ENCODE measurements around the gene LRP8. TPM values are rescaled to one million over a fixed set of nuclear protein-coding genes. Genes with fewer than 3 reads are reported as not detected.

The LRP8 gene
- total and polyA plus RNA-seq, 7 experiments from 2014 or later, result 0.64 to 45.8 (median 4.7) TPM

GRCh38 chr1:53303726-53304515, 23.9 kb downstream of the LRP8 start:
- no peaks in the 10 kb centered on the region for H3K9me3 Mint-ChIP-seq
- Histone ChIP-seq H3K4me1 (ENCODE audit: control insufficient read depth in 2 of 2, insufficient read depth in 2 of 2, low read length in 2 of 2) (no peaks in the 10 kb centered on the region), H3K4me3 (ENCODE audit: low read length) (no peak overlapping the region), H3K27ac (ENCODE audit: low read depth, low read length) (no peak overlapping the region), H3K9me3 (ENCODE audit: control insufficient read depth in 2 of 3, low read length in 3 of 3) (no peaks in the 10 kb centered on the region), H3K27me3 (ENCODE audit: control insufficient read depth in 2 of 2, insufficient read depth in 2 of 2, low read length in 2 of 2) (no peaks in the 10 kb centered on the region), H3K36me3 (ENCODE audit: control insufficient read depth in 2 of 3, insufficient read depth in 3 of 3, low read length in 3 of 3) (no peaks in the 10 kb centered on the region)
- peak overlapping the region in 1 of 9 donors; percentile 48 for H3K27ac Mint-ChIP-seq
- H3K4me1 Mint-ChIP-seq, result peaks cover 5 to 24% (median 10%) of the 10 kb centered on the region in 7 donors
- POLR2A ChIA-PET, result no interaction called here
- CTCF ChIA-PET, result no interaction called here
- DNase-seq (no peak), ATAC-seq (no peak)
- no peaks in the 10 kb centered on the region for H3K36me3 Mint-ChIP-seq
- intact Hi-C loops (cut with micrococcal nuclease), result no loop called here
- H3K4me3 Mint-ChIP-seq, result no peak overlapping the region
- H3K27me3 Mint-ChIP-seq, result no peaks in the 10 kb centered on the region

GRCh38 chr1:53303243-53303642, 24.6 kb downstream of the LRP8 start:
- intact Hi-C loops (cut with micrococcal nuclease), result no loop called here
- POLR2A ChIA-PET, result no interaction called here

GRCh38 chr1:53299233-53299632, 28.6 kb downstream of the LRP8 start:
- H3K9me3 ChIP-seq (ENCODE audit: control insufficient read depth in 2 of 3, low read length in 3 of 3), result no peaks in the 10 kb centered on the region
- ATAC-seq (no peak), DNase-seq (no peak)
- Mint-ChIP-seq H3K9me3 (no peaks in the 10 kb centered on the region), H3K27me3 (no peaks in the 10 kb centered on the region), H3K4me1 (peaks cover 6 to 31% (median 9%) of the 10 kb centered on the region in 7 donors), H3K4me3 (no peak overlapping the region), H3K27ac (no peak overlapping the region), H3K36me3 (no peaks in the 10 kb centered on the region)
- intact Hi-C loops (cut with micrococcal nuclease), result no loop called here
- no peaks in the 10 kb centered on the region for H3K27me3 ChIP-seq (ENCODE audit: control insufficient read depth in 2 of 2, insufficient read depth in 2 of 2, low read length in 2 of 2)
- ChIA-PET CTCF (no interaction called here), POLR2A (no interaction called here)
- no peak overlapping the region for H3K4me3 ChIP-seq (ENCODE audit: low read length)
- H3K36me3 ChIP-seq (ENCODE audit: control insufficient read depth in 2 of 3, insufficient read depth in 3 of 3, low read length in 3 of 3), result no peaks in the 10 kb centered on the region
- H3K27ac ChIP-seq (ENCODE audit: low read depth, low read length), result no peak overlapping the region
- H3K4me1 ChIP-seq (ENCODE audit: control insufficient read depth in 2 of 2, insufficient read depth in 2 of 2, low read length in 2 of 2), result peaks cover 0 to 10% of the 10 kb centered on the region in 2 donors

More at GRCh38 chr1:53303243-53303642, 24.6 kb downstream of the LRP8 start:
- H3K27me3 Mint-ChIP-seq, result no peaks in the 10 kb centered on the region
- no peaks in the 10 kb centered on the region for H3K9me3 Mint-ChIP-seq
- Histone ChIP-seq H3K4me3 (ENCODE audit: low read length) (no peak overlapping the region), H3K27ac (ENCODE audit: low read depth, low read length) (no peak overlapping the region), H3K4me1 (ENCODE audit: control insufficient read depth in 2 of 2, insufficient read depth in 2 of 2, low read length in 2 of 2) (no peaks in the 10 kb centered on the region), H3K9me3 (ENCODE audit: control insufficient read depth in 2 of 3, low read length in 3 of 3) (no peaks in the 10 kb centered on the region), H3K27me3 (ENCODE audit: control insufficient read depth in 2 of 2, insufficient read depth in 2 of 2, low read length in 2 of 2) (no peaks in the 10 kb centered on the region), H3K36me3 (ENCODE audit: control insufficient read depth in 2 of 3, insufficient read depth in 3 of 3, low read length in 3 of 3) (no peaks in the 10 kb centered on the region)
- no peak for DNase-seq
- H3K27ac Mint-ChIP-seq, result no peak overlapping the region
- no peak for ATAC-seq
- no peaks in the 10 kb centered on the region for H3K36me3 Mint-ChIP-seq
- H3K4me3 Mint-ChIP-seq, result no peak overlapping the region
- peaks cover 5 to 28% (median 10%) of the 10 kb centered on the region in 7 donors for H3K4me1 Mint-ChIP-seq
- CTCF ChIA-PET, result no interaction called here

GRCh38 chr1:53298045-53298637, 29.7 kb downstream of the LRP8 start:
- Histone ChIP-seq H3K36me3 (ENCODE audit: control insufficient read depth in 2 of 3, insufficient read depth in 3 of 3, low read length in 3 of 3) (no peaks in the 10 kb centered on the region), H3K4me1 (ENCODE audit: control insufficient read depth in 2 of 2, insufficient read depth in 2 of 2, low read length in 2 of 2) (peaks cover 1 to 21% of the 10 kb centered on the region in 2 donors), H3K9me3 (ENCODE audit: control insufficient read depth in 2 of 3, low read length in 3 of 3) (no peaks in the 10 kb centered on the region), H3K27ac (ENCODE audit: low read depth, low read length) (no peak overlapping the region), H3K27me3 (ENCODE audit: control insufficient read depth in 2 of 2, insufficient read depth in 2 of 2, low read length in 2 of 2) (no peaks in the 10 kb centered on the region), H3K4me3 (ENCODE audit: low read length) (no peak overlapping the region)
- Mint-ChIP-seq H3K9me3 (no peaks in the 10 kb centered on the region), H3K4me1 (peaks cover 8 to 42% (median 16%) of the 10 kb centered on the region in 7 donors), H3K27me3 (no peaks in the 10 kb centered on the region), H3K27ac (peak overlapping the region in 1 of 9 donors; percentile 70), H3K36me3 (no peaks in the 10 kb centered on the region), H3K4me3 (no peak overlapping the region)
- ChIA-PET CTCF (no interaction called here), POLR2A (no interaction called here)
- intact Hi-C loops (cut with micrococcal nuclease), result no loop called here
- no peak for ATAC-seq
- DNase-seq, result no peak

- no peaks in the 10 kb centered on the region for H3K9me3 Mint-ChIP-seq
- ATAC-seq (no peak), DNase-seq (no peak)
- H3K36me3 Mint-ChIP-seq, result no peaks in the 10 kb centered on the region
- no peaks in the 10 kb centered on the region for H3K27me3 ChIP-seq (ENCODE audit: control insufficient read depth in 2 of 2, insufficient read depth in 2 of 2, low read length in 2 of 2)
- no peak overlapping the region for H3K4me3 ChIP-seq (ENCODE audit: low read length)
- no peaks in the 10 kb centered on the region for H3K27me3 Mint-ChIP-seq
- H3K4me3 Mint-ChIP-seq, result no peak overlapping the region
- no peak overlapping the region for H3K27ac Mint-ChIP-seq
- intact Hi-C loops (cut with micrococcal nuclease), result no loop called here
- POLR2A ChIA-PET, result no interaction called here
- H3K27ac ChIP-seq (ENCODE audit: low read depth, low read length), result no peak overlapping the region
- CTCF ChIA-PET, result no interaction called here
- H3K36me3 ChIP-seq (ENCODE audit: control insufficient read depth in 2 of 3, insufficient read depth in 3 of 3, low read length in 3 of 3), result no peaks in the 10 kb centered on the region
- H3K4me1 ChIP-seq (ENCODE audit: control insufficient read depth in 2 of 2, insufficient read depth in 2 of 2, low read length in 2 of 2), result peaks cover 4 to 27% of the 10 kb centered on the region in 2 donors
- no peaks in the 10 kb centered on the region for H3K9me3 ChIP-seq (ENCODE audit: control insufficient read depth in 2 of 3, low read length in 3 of 3)
- peaks cover 8 to 52% (median 21%) of the 10 kb centered on the region in 7 donors for H3K4me1 Mint-ChIP-seq
Observed at GRCh38 chr1:53297195-53297594, 30.7 kb downstream of the LRP8 start.

- Mint-ChIP-seq H3K4me3 (no peak overlapping the region), H3K36me3 (no peaks in the 10 kb centered on the region), H3K4me1 (peaks cover 8 to 56% (median 21%) of the 10 kb centered on the region in 7 donors), H3K9me3 (no peaks in the 10 kb centered on the region), H3K27ac (peak overlapping the region in 1 of 9 donors; percentile 51), H3K27me3 (no peaks in the 10 kb centered on the region)
- H3K27ac ChIP-seq (ENCODE audit: low read depth, low read length), result no peak overlapping the region
- H3K4me1 ChIP-seq (ENCODE audit: control insufficient read depth in 2 of 2, insufficient read depth in 2 of 2, low read length in 2 of 2), result peaks cover 4 to 27% of the 10 kb centered on the region in 2 donors
- no peaks in the 10 kb centered on the region for H3K36me3 ChIP-seq (ENCODE audit: control insufficient read depth in 2 of 3, insufficient read depth in 3 of 3, low read length in 3 of 3)
- no peaks in the 10 kb centered on the region for H3K27me3 ChIP-seq (ENCODE audit: control insufficient read depth in 2 of 2, insufficient read depth in 2 of 2, low read length in 2 of 2)
- DNase-seq (no peak), ATAC-seq (no peak)
- no peak overlapping the region for H3K4me3 ChIP-seq (ENCODE audit: low read length)
- ChIA-PET CTCF (no interaction called here), POLR2A (no interaction called here)
- intact Hi-C loops (cut with micrococcal nuclease), result no loop called here
- no peaks in the 10 kb centered on the region for H3K9me3 ChIP-seq (ENCODE audit: control insufficient read depth in 2 of 3, low read length in 3 of 3)
Observed at GRCh38 chr1:53296117-53296749, 31.6 kb downstream of the LRP8 start.

Measured in naive thymus-derived CD4-positive, alpha-beta T cell (primary cell).